Hepatocyte (in vitro differentiated cells): ENCODE measurements around the gene SLC9A2. TPM values are rescaled to one million over a fixed set of nuclear protein-coding genes. Genes with fewer than 3 reads are reported as not detected.
A peak's percentile ranks its signal among the peaks of the same experiment; 100 is the strongest.

Source experiments
- DNase-seq: peaks from one replicate; pipeline ENCODE4 v3.0.0-alpha.2; 2016; ENCODE audit warnings: low spot score
- H2AFZ ChIP-seq: fragments of 200-600 bp; sonication (generic); 2 replicates; pipeline ENCODE4 v1.6.0; 2016; ENCODE audit warnings: antibody characterized with exemption, mild to moderate bottlenecking
- H3K27ac ChIP-seq: fragments of 200-600 bp; sonication (generic); 2 replicates; pipeline ENCODE4 v1.5.1; 2016; ENCODE audit warnings: mild to moderate bottlenecking
- H3K27me3 ChIP-seq: fragments of 200-600 bp; sonication (generic); 2 replicates; pipeline ENCODE4 v1.6.1; 2016
- H3K36me3 ChIP-seq: fragments of 200-600 bp; sonication (generic); replicated peaks from 2 replicates; pipeline ENCODE4 v1.5.1; 2016; ENCODE audit warnings: low read depth; ENCODE audit not compliant: insufficient read depth
- H3K4me1 ChIP-seq: fragments of 200-600 bp; sonication (generic); 2 replicates; pipeline ENCODE4 v1.5.1; 2016; ENCODE audit warnings: mild to moderate bottlenecking, moderate library complexity; ENCODE audit not compliant: insufficient read depth
- H3K4me2 ChIP-seq: fragments of 200-600 bp; sonication (generic); 2 replicates; pipeline ENCODE4 v1.6.0; 2016
- H3K4me3 ChIP-seq: fragments of 200-600 bp; sonication (generic); 2 replicates; pipeline ENCODE4 v1.5.1; 2016; ENCODE audit warnings: mild to moderate bottlenecking
- H3K79me2 ChIP-seq: fragments of 200-600 bp; sonication (generic); 2 replicates; pipeline ENCODE4 v1.6.0; 2017; ENCODE audit warnings: mild to moderate bottlenecking
- H3K9me2 ChIP-seq: fragments of 200-600 bp; sonication (generic); replicated peaks from 2 replicates; pipeline ENCODE4 v1.6.0; 2017; ENCODE audit warnings: mild to moderate bottlenecking; ENCODE audit not compliant: insufficient read depth
- H3K9me3 ChIP-seq: fragments of 200-600 bp; sonication (generic); 2 replicates; pipeline ENCODE4 v1.5.1; 2016; ENCODE audit warnings: low read depth, mild to moderate bottlenecking
- H4K20me1 ChIP-seq: fragments of 200-600 bp; sonication (generic); 2 replicates; pipeline ENCODE4 v1.6.0; 2016; ENCODE audit warnings: mild to moderate bottlenecking; ENCODE audit not compliant: insufficient read depth, poor library complexity, severe bottlenecking
- EZH2 ChIP-seq: fragments of 200-600 bp; sonication (generic); IDR thresholded peaks from 2 replicates; pipeline ENCODE4 v1.6.1; 2016; ENCODE audit warnings: antibody characterized with exemption, mild to moderate bottlenecking, borderline replicate concordance
- EZH2phosphoT487 ChIP-seq: fragments of 200-600 bp; sonication (generic); IDR thresholded peaks from one replicate; pipeline ENCODE4 v1.6.1; 2018; ENCODE audit warnings: antibody characterized with exemption, mild to moderate bottlenecking, low read depth, moderate library complexity; ENCODE audit not compliant: unreplicated experiment, severe bottlenecking
- WGBS: methylation state at CpG from one replicate; pipeline ENCODE4 v1.1.6; 2016; ENCODE audit warnings: low lambda C conversion rate; ENCODE audit errors: missing lambda C conversion rate; 5-methylcytosine and 5-hydroxymethylcytosine counted together
- polyA plus RNA-seq: library from polyadenylated mRNA; unstranded; fragments of >200 nt; fragmentation: Nextera tagmentation; extraction: Ambion mirVana; gene quantifications from 2 replicates; pipeline ENCODE4 v1.2.1, GENCODE V29; 2016
- total RNA-seq: library from RNA; depleted of rRNA; stranded (reverse); fragments of >200 nt; gene quantifications from 2 replicates; pipeline ENCODE4 v1.2.3, GENCODE V29; 2014
- TF ChIP-seq, protein P1 (sequence below): fragments of 200-600 bp; sonication (generic); IDR thresholded peaks from 2 replicates; pipeline ENCODE4 v1.5.1; 2016; ENCODE audit warnings: antibody characterized with exemption, mild to moderate bottlenecking; ENCODE audit not compliant: poor library complexity

Gene SLC9A2
- total and polyA plus RNA-seq, 2 experiments from 2014 or later, result 1.1 to 2.1 TPM

DNA sequence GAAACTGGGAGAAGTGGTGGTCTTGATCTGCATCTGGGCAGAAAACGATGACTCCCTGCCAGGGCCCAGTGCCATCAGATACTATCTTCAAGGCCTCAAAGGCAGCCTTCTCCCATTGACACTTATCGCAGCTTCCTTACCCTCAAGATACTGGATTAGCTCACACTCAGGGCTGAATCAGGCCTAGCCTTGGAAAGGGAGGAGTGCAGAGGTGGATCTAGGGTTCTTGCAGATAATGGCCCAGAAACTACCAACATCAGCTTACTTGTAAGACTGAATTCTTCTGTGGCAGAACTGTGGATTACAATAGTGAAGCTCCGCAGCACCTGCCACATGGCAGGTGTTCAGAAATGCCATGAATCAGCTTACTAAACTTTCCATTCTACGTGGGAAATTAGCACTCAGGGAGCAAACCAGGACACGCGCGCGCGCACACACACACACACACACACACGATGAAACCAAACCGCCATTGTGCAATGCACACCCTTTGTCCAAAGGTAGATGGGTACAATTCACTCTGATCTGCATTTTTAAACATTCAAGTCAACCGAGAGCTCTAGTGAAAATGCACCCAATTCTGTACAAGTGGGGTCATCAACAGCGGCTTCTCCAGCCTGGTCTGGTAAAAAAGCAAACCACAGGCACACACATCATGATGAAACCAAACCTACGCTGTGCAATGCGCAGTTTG lies 116.2 kb downstream of the SLC9A2 start:
- WGBS, result 51% methylated on average over 15 of the region's 15 CpGs
- Histone ChIP-seq H3K9me2 (no peaks in the 10 kb centered on the region), H3K4me3 (peak overlapping the region; percentile 81), H3K4me1 (peaks cover 12% of the 10 kb centered on the region), H3K36me3 (no peaks in the 10 kb centered on the region), H3K79me2 (peaks cover 57% of the 10 kb centered on the region), H3K9me3 (no peaks in the 10 kb centered on the region), H3K27me3 (no peaks in the 10 kb centered on the region), H4K20me1 (peaks cover 19% of the 10 kb centered on the region), H3K27ac (peak overlapping the region; percentile 92), H2AFZ (peak overlapping the region; percentile 99), H3K4me2 (peak overlapping the region; percentile 89)
- no peak for TF ChIP-seq EZH2
- TF ChIP-seq, protein P1, sequence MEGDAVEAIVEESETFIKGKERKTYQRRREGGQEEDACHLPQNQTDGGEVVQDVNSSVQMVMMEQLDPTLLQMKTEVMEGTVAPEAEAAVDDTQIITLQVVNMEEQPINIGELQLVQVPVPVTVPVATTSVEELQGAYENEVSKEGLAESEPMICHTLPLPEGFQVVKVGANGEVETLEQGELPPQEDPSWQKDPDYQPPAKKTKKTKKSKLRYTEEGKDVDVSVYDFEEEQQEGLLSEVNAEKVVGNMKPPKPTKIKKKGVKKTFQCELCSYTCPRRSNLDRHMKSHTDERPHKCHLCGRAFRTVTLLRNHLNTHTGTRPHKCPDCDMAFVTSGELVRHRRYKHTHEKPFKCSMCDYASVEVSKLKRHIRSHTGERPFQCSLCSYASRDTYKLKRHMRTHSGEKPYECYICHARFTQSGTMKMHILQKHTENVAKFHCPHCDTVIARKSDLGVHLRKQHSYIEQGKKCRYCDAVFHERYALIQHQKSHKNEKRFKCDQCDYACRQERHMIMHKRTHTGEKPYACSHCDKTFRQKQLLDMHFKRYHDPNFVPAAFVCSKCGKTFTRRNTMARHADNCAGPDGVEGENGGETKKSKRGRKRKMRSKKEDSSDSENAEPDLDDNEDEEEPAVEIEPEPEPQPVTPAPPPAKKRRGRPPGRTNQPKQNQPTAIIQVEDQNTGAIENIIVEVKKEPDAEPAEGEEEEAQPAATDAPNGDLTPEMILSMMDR, result no peak
- no peak for TF ChIP-seq EZH2phosphoT487
- DNase-seq, result peak; percentile 51

DNA sequence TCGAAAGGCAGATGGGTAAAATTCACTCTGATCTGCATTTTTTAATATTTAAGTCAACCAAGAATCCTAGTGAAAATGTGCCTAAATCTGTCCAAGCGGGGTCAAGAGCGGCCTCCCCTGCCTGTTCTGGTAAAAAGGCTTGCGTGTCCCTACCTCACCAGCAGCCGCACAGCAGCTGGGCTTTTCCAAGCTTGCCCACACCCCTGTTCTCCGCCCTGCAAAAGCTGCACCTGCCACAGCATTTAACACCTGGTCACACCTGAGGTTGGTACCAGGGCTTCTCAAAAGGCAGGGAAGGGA lies 116.7 kb downstream of the SLC9A2 start:
- Histone ChIP-seq H2AFZ (peak overlapping the region; percentile 99), H3K36me3 (no peaks in the 10 kb centered on the region), H3K4me2 (peak overlapping the region; percentile 89), H3K4me3 (peak overlapping the region; percentile 81), H3K9me2 (no peaks in the 10 kb centered on the region), H3K27me3 (no peaks in the 10 kb centered on the region), H3K79me2 (peaks cover 57% of the 10 kb centered on the region), H3K4me1 (peaks cover 12% of the 10 kb centered on the region), H3K27ac (peak overlapping the region; percentile 92), H3K9me3 (no peaks in the 10 kb centered on the region), H4K20me1 (peaks cover 19% of the 10 kb centered on the region)
- TF ChIP-seq EZH2 (no peak), EZH2phosphoT487 (no peak)
- TF ChIP-seq, protein P1, result no peak
- no peak for DNase-seq
- 5% methylated on average over 6 of the region's 6 CpGs for WGBS

DNA sequence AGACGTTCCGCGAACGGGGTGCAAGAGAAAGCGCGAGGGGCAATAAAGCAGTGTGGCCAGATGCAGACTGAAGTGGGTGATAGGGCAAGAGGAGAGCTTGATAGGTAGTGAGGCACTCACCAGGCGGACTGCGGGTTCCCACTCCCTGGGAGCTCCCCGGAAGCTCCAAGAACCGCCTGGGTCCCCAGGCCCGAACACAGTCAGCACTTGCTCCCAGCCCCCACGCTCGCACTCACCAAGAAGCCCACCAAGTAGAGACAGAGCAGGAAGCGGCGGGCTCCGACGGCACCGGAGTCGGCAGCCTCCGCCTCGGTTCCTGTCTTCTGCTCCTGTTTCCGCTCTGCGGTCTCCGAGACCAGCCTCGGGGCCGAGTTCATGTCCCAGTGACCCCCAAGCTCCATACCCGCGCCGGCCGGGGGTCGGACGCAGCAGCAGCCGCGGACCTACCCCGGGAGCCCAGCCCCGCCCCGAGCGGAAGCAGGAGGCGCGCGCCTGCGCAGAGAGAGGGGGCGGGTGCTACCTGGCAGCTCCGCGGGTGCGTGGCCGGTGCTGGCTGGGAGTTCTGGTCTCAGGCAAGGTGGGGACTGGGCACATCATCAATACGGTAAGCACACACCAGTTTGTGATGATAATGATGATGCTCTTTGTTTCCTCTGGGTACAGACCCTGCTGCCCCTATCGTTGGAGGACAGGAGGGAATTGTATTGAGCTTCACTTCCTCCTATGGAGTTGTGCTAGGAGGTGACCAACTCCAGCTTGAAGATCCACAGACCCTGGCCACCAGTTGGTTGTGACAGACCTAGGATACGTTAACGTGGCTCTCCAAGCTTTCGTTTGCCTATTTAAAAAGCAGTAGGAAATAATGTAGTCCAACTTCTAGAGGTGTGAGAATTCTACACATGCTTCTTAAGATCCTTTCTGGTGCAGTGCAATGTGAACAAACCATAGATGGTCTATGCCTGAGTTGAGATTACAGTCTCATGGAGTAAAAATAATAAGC lies 117.4 kb downstream of the SLC9A2 start:
- TF ChIP-seq EZH2, result no peak
- no peak for TF ChIP-seq EZH2phosphoT487
- TF ChIP-seq, protein P1, result no peak
- Histone ChIP-seq H4K20me1 (peaks cover 19% of the 10 kb centered on the region), H3K36me3 (no peaks in the 10 kb centered on the region), H3K27ac (peak overlapping the region; percentile 92), H3K9me3 (no peaks in the 10 kb centered on the region), H3K27me3 (no peaks in the 10 kb centered on the region), H3K4me1 (peaks cover 12% of the 10 kb centered on the region), H3K79me2 (peaks cover 52% of the 10 kb centered on the region), H3K9me2 (no peaks in the 10 kb centered on the region), H3K4me3 (peak overlapping the region; percentile 81), H3K4me2 (peak overlapping the region; percentile 89), H2AFZ (peak overlapping the region; percentile 99)
- WGBS, result under 1% methylated on average over 51 of the region's 52 CpGs
- DNase-seq, result peak; percentile 89
